Measurements from ENCODE around the gene CNTNAP2. TPM values are rescaled to one million over a fixed set of nuclear protein-coding genes. Genes with fewer than 3 reads are reported as not detected.
"Not testable (repeated sequence)": the region's sequence is repeated elsewhere in the genome, so short reads cannot be mapped to it uniquely, and the experiment has no call there.

Gene CNTNAP2
- total and polyA plus RNA-seq, 2 of the 4 experiments (the other 2 are of a cell fraction): not detected

DNA sequence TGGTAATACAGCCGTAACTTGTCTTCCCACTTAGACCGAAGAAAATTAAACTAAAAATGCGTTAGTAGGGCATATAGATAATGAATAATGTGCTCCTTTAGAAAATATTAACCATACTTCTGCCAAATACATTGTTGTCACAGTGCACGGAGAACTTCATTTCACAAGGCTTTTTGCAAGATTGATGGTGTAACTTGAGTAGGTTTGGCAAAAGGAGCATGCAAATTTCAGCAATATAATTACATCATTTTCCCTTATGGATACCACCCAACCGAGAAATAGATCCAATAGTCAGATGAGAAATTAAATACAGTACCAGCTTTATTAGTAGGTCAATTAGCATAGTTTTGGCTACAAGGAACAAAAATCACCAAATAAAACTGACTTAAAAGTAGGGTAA, 1681.4 kb downstream of the CNTNAP2 start:
- Histone ChIP-seq H4K91ac (ENCODE audit: insufficient read depth, low read depth, low read length) (no peak overlapping the region), H2AFZ (replicated peaks; ENCODE audit: low read length, poor library complexity) (no peak overlapping the region), H3K4ac (ENCODE audit: low read depth, low read length) (no peak overlapping the region), H3K23ac (ENCODE audit: low read depth, low read length) (no peak overlapping the region), H3K9me1 (ENCODE audit: insufficient read depth, low read length) (no peaks in the 10 kb centered on the region), H3K56ac (ENCODE audit: extremely low read depth, insufficient read depth, low read length) (no peak overlapping the region), H4K8ac (ENCODE audit: low read depth in 2 of 2, low read length in 2 of 2) (no peak overlapping the region), H3K4me1 (ENCODE audit: control insufficient read depth, insufficient read depth, low read length) (no peaks in the 10 kb centered on the region), H2BK5ac (ENCODE audit: low read depth, low read length, poor library complexity, severe bottlenecking) (no peak overlapping the region), H2AK5ac (ENCODE audit: low read depth, low read length) (no peak overlapping the region), H3K14ac (replicated peaks; ENCODE audit: low read depth, low read length) (no peak overlapping the region), H2AK9ac (replicated peaks; ENCODE audit: low read depth, low read length, poor library complexity) (no peak overlapping the region), H4K5ac (ENCODE audit: low read depth, low read length) (no peak overlapping the region), H3K79me1 (ENCODE audit: low read depth in 1 of 2, low read length in 2 of 2) (no peaks in the 10 kb centered on the region), H3K9ac (ENCODE audit: low read depth, low read length) (no peak overlapping the region), H3K27me3 (ENCODE audit: control insufficient read depth, insufficient read depth, low read length) (no peaks in the 10 kb centered on the region), H3K4me2 (ENCODE audit: low read depth, low read length) (no peak overlapping the region), H2BK120ac (ENCODE audit: low read depth, low read length) (no peak overlapping the region), H2BK15ac (ENCODE audit: low read depth, low read length) (no peak overlapping the region), H3K4me3 (ENCODE audit: insufficient read depth, low read depth, low read length) (no peak overlapping the region), H3K9me3 (ENCODE audit: control insufficient read depth, insufficient read depth, low read length) (peaks cover 3% of the 10 kb centered on the region; the same call in 1 of the 2 replicates), H4K20me1 (ENCODE audit: insufficient read depth, low read length) (no peaks in the 10 kb centered on the region), H3K27ac (ENCODE audit: insufficient read depth, low read length) (no peak overlapping the region), H2BK20ac (ENCODE audit: low read depth, low read length) (no peak overlapping the region), H3K36me3 (ENCODE audit: control insufficient read depth, insufficient read depth, low read length) (no peaks in the 10 kb centered on the region), H3K18ac (ENCODE audit: low read depth, low read length) (no peak overlapping the region)
- POLR2A ChIA-PET (ENCODE audit: unreplicated experiment): no interaction called here
- no peak for ATAC-seq (ENCODE audit: low read depth)
- DNase-seq: no peak
- intact Hi-C loops (cut with micrococcal nuclease): no loop called here
- CTCF ChIA-PET: no interaction called here
- WGBS, 2 experiments (ENCODE audit: extremely low coverage in 2 of 2, insufficient read length in 1 of 2): no CpG with 5 or more reads among the region's 5 CpGs
- no TSS peak for BruUV-seq (replicated peaks)
- dilution Hi-C loops (cut with HindIII; ENCODE audit: low sequenced_read_pairs, unreplicated experiment): no loop called here
- in situ Hi-C loops (cut with MboI; ENCODE audit: low sequenced_read_pairs): no loop called here
- TF ChIP-seq CTCF (conservative IDR thresholded peaks at IDR 0.05; ENCODE audit: low read depth, low read length) (no peak), RCOR1 (IDR thresholded peaks at IDR 0.05; ENCODE audit: insufficient replicate concordance, low read length) (no peak), CHD1 (IDR thresholded peaks at IDR 0.05; ENCODE audit: low read depth, low read length) (no peak), RFX5 (IDR thresholded peaks at IDR 0.05; ENCODE audit: low read depth, low read length) (no peak), NFE2L2 (IDR thresholded peaks at IDR 0.05; ENCODE audit: low read depth, low read length) (no peak), RAD21 (IDR thresholded peaks at IDR 0.05; ENCODE audit: low read length) (no peak)
- TF ChIP-seq, protein P1, sequence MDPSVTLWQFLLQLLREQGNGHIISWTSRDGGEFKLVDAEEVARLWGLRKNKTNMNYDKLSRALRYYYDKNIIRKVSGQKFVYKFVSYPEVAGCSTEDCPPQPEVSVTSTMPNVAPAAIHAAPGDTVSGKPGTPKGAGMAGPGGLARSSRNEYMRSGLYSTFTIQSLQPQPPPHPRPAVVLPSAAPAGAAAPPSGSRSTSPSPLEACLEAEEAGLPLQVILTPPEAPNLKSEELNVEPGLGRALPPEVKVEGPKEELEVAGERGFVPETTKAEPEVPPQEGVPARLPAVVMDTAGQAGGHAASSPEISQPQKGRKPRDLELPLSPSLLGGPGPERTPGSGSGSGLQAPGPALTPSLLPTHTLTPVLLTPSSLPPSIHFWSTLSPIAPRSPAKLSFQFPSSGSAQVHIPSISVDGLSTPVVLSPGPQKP (IDR thresholded peaks at IDR 0.05; ENCODE audit: borderline replicate concordance, low read depth, low read length): no peak

- CTCF ChIA-PET; H3K4me1 ChIP-seq (ENCODE audit: control insufficient read depth, insufficient read depth, low read length); DNase-seq; H3K9me3 ChIP-seq (ENCODE audit: control insufficient read depth, insufficient read depth, low read length); H3K4me2 ChIP-seq (ENCODE audit: low read depth, low read length); BruUV-seq (replicated peaks); H3K27ac ChIP-seq (ENCODE audit: insufficient read depth, low read length); intact Hi-C loops (cut with micrococcal nuclease); H3K9ac ChIP-seq (ENCODE audit: low read depth, low read length); H3K79me1 ChIP-seq (ENCODE audit: low read depth in 1 of 2, low read length in 2 of 2); H3K56ac ChIP-seq (ENCODE audit: extremely low read depth, insufficient read depth, low read length); H3K14ac ChIP-seq (replicated peaks; ENCODE audit: low read depth, low read length); H2BK5ac ChIP-seq (ENCODE audit: low read depth, low read length, poor library complexity, severe bottlenecking); H2BK20ac ChIP-seq (ENCODE audit: low read depth, low read length); ATAC-seq (ENCODE audit: low read depth); H3K23ac ChIP-seq (ENCODE audit: low read depth, low read length); POLR2A ChIA-PET (ENCODE audit: unreplicated experiment); dilution Hi-C loops (cut with HindIII; ENCODE audit: low sequenced_read_pairs, unreplicated experiment); H2AK5ac ChIP-seq (ENCODE audit: low read depth, low read length); H3K4me3 ChIP-seq (ENCODE audit: insufficient read depth, low read depth, low read length); H3K18ac ChIP-seq (ENCODE audit: low read depth, low read length); H2BK120ac ChIP-seq (ENCODE audit: low read depth, low read length); H3K4ac ChIP-seq (ENCODE audit: low read depth, low read length); H3K27me3 ChIP-seq (ENCODE audit: control insufficient read depth, insufficient read depth, low read length); H4K91ac ChIP-seq (ENCODE audit: insufficient read depth, low read depth, low read length); H3K9me1 ChIP-seq (ENCODE audit: insufficient read depth, low read length); H3K36me3 ChIP-seq (ENCODE audit: control insufficient read depth, insufficient read depth, low read length); H2BK15ac ChIP-seq (ENCODE audit: low read depth, low read length); H2AK9ac ChIP-seq (replicated peaks; ENCODE audit: low read depth, low read length, poor library complexity); H4K5ac ChIP-seq (ENCODE audit: low read depth, low read length); in situ Hi-C loops (cut with MboI; ENCODE audit: low sequenced_read_pairs); H2AFZ ChIP-seq (replicated peaks; ENCODE audit: low read length, poor library complexity); H4K8ac ChIP-seq (ENCODE audit: low read depth in 2 of 2, low read length in 2 of 2); H4K20me1 ChIP-seq (ENCODE audit: insufficient read depth, low read length): not testable (repeated sequence)
- WGBS, 2 experiments (ENCODE audit: extremely low coverage in 2 of 2, insufficient read length in 1 of 2): no CpG with 5 or more reads among the region's 30 CpGs
These were observed 1685.2 kb downstream of the CNTNAP2 start for GRCh38 chr7:147801762-147802161.
